ENCODE results near the gene CACNB2. TPM values are rescaled to one million over a fixed set of nuclear protein-coding genes. Genes with fewer than 3 reads are reported as not detected.

Gene CACNB2
- total RNA-seq, 4 donors from 2014 or later = 60.3 to 158 (median 89.1) TPM

Other genes starting within 250 kb of the CACNB2 start
- under 1 TPM in 1 of 4 donors, not detected in 3; 0.12 TPM for gene SLC39A12, start 188.5 kb upstream of the CACNB2 start, total RNA-seq

Data from gastroesophageal sphincter (tissue), 4 donors.